Left lung (tissue), 10 donors: ENCODE data around the gene MEGF9. TPM values are rescaled to one million over a fixed set of nuclear protein-coding genes. Genes with fewer than 3 reads are reported as not detected.
A peak's percentile ranks its signal among the peaks of the same experiment; 100 is the strongest.

Experiments used
- ATAC-seq: fragments of 200-7000 bp; cut with Tn5 transposase; one replicate; pipeline ENCODE4 v1.9.1; 2020; ENCODE audit warnings: moderate library complexity
- DNase-seq, 4 donors: peaks; one replicate each; pipeline ENCODE4 v3.0.0-alpha.2; 2013 to 2020
- H3K27ac ChIP-seq, 2 donors: fragments of 200-600 bp; sonication (generic) in 1 of 2; one replicate each; pipeline versions ENCODE4 v1.5.0 to v1.8.0; 2020 to 2021
- H3K27me3 ChIP-seq, 2 donors: fragments of 200-600 bp; sonication (generic) in 1 of 2; one replicate each; pipeline versions ENCODE4 v1.5.0 to v1.8.0; 2020 to 2021
- H3K36me3 ChIP-seq, 2 donors: fragments of 200-600 bp; sonication (generic) in 1 of 2; one replicate each; pipeline versions ENCODE4 v1.5.0 to v1.8.0; 2020 to 2021
- H3K4me1 ChIP-seq, 2 donors: fragments of 200-600 bp; one replicate each; pipeline ENCODE4 v1.8.0; 2021
- H3K4me3 ChIP-seq, 2 donors: fragments of 200-600 bp; sonication (generic) in 1 of 2; one replicate each; pipeline versions ENCODE4 v1.5.0 to v1.8.0; 2020 to 2021; ENCODE audit warnings: mild to moderate bottlenecking in 1 of 2
- H3K9me3 ChIP-seq, 2 donors: fragments of 200-600 bp; sonication (generic) in 1 of 2; one replicate each; pipeline versions ENCODE4 v1.5.0 to v1.8.0; 2020 to 2021
- intact Hi-C, 2 donors: fragments of 100-400 bp; cut with DNase I; formaldehyde crosslinking; loops; one replicate each; pipeline versions ENCODE4 v1.11.2 to v1.14.2; 2022
- polyA plus RNA-seq, 6 donors: library from polyadenylated mRNA; unstranded; fragments of 120-200 nt; gene quantifications; one replicate each; pipeline ENCODE4 v1.2.1, GENCODE V29; 2013; ENCODE audit not compliant: insufficient read length in 6 of 6
- total RNA-seq, 2 donors: library from RNA; stranded (reverse); fragmentation: NEBNext Ultra II Directional; extraction: Animal tissue kit (Norgen Biotek cat#: 25700); gene quantifications; one replicate each; pipeline ENCODE4 v1.2.1, GENCODE V29; 2021
- TF ChIP-seq, protein P1 (sequence below), 2 donors: fragments of 200-600 bp; sonication (generic) in 1 of 2; IDR thresholded peaks; one replicate each; pipeline versions ENCODE4 v1.5.0 to v1.8.0; 2021; ENCODE audit warnings: antibody characterized with exemption in 2 of 2
- donor health status: DM: no; HTN: yes; CAD: no.
- donor health status: DM: no; HTN: no; CAD: no.

The MEGF9 gene
- total and polyA plus RNA-seq, 8 donors = 13.8 to 103 (median 15.3) TPM

DNA sequence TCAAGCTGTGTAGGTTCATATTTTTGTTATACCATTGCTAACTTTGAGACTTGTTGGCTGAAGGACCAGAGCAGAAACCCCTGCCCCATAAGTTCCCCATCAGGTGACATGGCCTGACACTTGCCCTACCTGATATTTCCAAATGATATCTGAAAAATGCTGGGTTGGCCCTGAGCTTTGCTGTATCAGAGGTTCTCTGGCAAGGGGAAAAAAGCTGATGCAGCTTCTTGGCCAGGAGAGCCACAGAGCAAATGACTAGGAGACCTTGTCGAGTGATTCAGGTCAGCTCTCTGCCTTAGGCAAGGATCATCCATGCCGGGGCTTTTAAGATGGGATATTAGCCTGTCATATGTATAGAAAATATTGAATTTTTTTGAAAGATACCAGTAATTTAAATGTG is 2.9 kb upstream of the MEGF9 start:
- Histone ChIP-seq H3K9me3 (no peaks in the 10 kb centered on the region), H3K27ac (no peak overlapping the region), H3K27me3 (no peaks in the 10 kb centered on the region), H3K36me3 (no peaks in the 10 kb centered on the region), H3K4me1 (peaks cover 9 to 17% of the 10 kb centered on the region in 2 donors), H3K4me3 (no peak overlapping the region)
- TF ChIP-seq, protein P1, sequence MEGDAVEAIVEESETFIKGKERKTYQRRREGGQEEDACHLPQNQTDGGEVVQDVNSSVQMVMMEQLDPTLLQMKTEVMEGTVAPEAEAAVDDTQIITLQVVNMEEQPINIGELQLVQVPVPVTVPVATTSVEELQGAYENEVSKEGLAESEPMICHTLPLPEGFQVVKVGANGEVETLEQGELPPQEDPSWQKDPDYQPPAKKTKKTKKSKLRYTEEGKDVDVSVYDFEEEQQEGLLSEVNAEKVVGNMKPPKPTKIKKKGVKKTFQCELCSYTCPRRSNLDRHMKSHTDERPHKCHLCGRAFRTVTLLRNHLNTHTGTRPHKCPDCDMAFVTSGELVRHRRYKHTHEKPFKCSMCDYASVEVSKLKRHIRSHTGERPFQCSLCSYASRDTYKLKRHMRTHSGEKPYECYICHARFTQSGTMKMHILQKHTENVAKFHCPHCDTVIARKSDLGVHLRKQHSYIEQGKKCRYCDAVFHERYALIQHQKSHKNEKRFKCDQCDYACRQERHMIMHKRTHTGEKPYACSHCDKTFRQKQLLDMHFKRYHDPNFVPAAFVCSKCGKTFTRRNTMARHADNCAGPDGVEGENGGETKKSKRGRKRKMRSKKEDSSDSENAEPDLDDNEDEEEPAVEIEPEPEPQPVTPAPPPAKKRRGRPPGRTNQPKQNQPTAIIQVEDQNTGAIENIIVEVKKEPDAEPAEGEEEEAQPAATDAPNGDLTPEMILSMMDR (IDR thresholded peaks at IDR 0.05) = no peak
- intact Hi-C loops = no loop called here
- no peak for DNase-seq
- ATAC-seq = no peak

DNA sequence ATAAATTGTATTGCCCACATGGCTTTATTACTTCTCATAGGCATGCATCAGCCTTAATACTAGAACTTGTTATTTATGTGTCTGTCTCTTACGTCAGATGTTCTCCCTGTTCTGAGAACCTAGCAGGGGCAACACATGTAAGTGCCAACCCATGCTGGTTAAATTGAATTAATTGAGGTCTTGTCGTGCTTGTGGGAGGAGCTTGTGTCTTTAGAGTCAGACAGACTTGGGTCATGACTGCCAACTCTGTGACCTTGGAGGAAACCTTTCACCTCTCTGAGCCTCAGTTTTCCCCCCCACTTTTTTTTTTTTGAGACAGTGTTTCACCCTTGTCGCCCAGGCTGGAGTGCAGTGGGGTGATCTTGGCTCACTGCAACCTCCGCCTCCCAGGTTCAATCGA is 2.2 kb upstream of the MEGF9 start:
- intact Hi-C loops = no loop called here
- Histone ChIP-seq H3K4me3 (no peak overlapping the region), H3K4me1 (peaks cover 9 to 24% of the 10 kb centered on the region in 2 donors), H3K9me3 (no peaks in the 10 kb centered on the region), H3K36me3 (no peaks in the 10 kb centered on the region), H3K27ac (no peak overlapping the region), H3K27me3 (no peaks in the 10 kb centered on the region)
- no peak for ATAC-seq
- TF ChIP-seq, protein P1 (IDR thresholded peaks at IDR 0.05) = no peak
- no peak for DNase-seq

DNA sequence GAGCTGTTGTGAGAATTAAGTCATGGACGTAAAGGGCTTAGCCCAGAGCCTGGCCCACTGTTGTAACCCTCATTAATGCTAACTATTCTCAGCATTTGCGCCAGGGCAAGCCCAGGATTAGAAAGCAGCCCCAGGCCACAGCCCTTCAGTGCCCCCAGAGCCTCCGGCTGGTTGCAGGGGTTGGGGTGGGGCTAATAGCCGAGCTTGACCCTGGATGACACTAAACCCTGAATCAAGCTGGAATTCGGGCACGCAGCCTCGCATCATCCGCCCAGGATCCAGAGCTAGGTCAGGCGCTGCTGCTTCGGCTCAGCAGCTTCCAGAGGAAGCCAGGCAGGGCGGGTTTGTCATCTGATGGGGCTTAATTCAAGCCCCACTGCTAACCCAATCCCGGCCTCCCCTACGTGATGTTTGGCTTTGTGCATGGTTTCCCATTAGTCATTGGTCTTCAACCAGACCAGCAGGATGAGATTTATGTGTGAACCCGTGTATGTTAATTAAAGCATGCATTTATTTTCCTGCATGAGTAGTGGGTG is 1.2 kb upstream of the MEGF9 start:
- Histone ChIP-seq H3K9me3 (no peaks in the 10 kb centered on the region), H3K4me1 (peaks cover 18 to 34% of the 10 kb centered on the region in 2 donors), H3K27me3 (no peaks in the 10 kb centered on the region), H3K27ac (peak overlapping the region in 1 of 2 donors; percentile 95), H3K36me3 (no peaks in the 10 kb centered on the region), H3K4me3 (peak overlapping the region in 1 of 2 donors; percentile 82)
- TF ChIP-seq, protein P1 (IDR thresholded peaks at IDR 0.05) = no peak
- ATAC-seq (no peak), DNase-seq (peak in 3 of 4 donors; percentile 43 to 67 (median 53))
- intact Hi-C loops = no loop called here

DNA sequence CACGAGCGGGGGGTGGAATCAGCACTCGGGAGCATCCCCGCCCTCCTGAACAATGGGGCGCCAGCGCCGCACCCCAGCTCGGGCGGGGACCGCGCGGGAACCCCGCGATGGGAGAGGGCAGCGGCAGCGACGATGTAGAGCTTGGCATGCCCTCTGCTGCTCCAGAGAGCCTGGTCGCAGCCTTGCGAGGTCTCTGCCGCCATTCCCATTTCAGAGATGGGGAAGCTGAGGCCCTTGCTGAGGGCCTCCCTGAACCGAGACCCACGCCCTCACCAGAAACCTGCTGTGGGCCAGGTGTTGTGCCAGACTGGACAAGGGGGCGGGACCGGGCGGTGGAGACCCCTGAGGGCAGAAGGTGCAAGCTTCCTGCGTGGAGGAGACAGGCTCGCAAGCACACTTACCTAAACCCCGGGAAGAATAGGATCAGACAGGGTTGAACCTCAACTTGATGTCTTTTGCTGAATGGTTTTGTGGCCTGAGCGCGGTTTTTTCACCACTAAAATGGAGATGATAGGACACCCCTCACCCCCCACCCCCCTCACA is 647 bp upstream of the MEGF9 start:
- intact Hi-C loops = no loop called here

More for the DNA sequence above, 647 bp upstream of the MEGF9 start:
- H3K27ac ChIP-seq = peak overlapping the region; percentile 86 to 95
- TF ChIP-seq, protein P1 (IDR thresholded peaks at IDR 0.05) = no peak
- H3K36me3 ChIP-seq = no peaks in the 10 kb centered on the region
- H3K27me3 ChIP-seq = no peaks in the 10 kb centered on the region
- DNase-seq (no peak), ATAC-seq (no peak)
- H3K4me1 ChIP-seq = peaks cover 18 to 39% of the 10 kb centered on the region in 2 donors
- H3K4me3 ChIP-seq = peak overlapping the region; percentile 82 to 88
- H3K9me3 ChIP-seq = no peaks in the 10 kb centered on the region
